Hematopoietic multipotent progenitor cell treated with erythropoietin and hydrocortisone succinate and interleukin-3 and kit ligand, for 15 days (in vitro differentiated cells): Measurements from ENCODE around the gene RESP18.

Source experiments
- DNase-seq: peaks from one replicate; pipeline ENCODE4 v3.0.0-alpha.2; 2015; ENCODE audit warnings: low spot score

The RESP18 gene

DNA sequence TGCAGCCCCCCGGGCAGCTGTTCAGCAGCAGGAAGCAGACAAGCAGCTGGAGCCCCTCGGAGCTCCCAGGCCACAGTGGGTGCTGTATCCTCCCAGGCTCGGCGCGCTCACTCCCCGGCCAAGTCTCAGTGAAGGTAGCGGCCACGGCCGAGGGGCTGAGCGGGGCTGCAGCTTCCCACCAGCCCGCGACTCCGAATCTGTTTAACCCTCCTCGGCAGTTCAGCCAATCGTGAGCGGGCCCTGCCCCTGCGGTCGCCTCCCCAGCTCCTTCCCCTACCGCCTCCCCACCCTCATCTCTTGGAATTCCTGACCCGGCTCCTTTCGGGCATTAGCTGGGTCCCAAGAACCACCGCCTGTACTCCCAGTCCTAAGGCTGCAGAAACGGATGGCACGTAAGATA is at the start of gene RESP18:
RESP18 (minus strand) TSS at position 203 of the 400 bp plus-strand sequence.
- no peak for DNase-seq

- DNase-seq: no peak
These were observed 48.9 kb upstream of the RESP18 start for GRCh38 chr2:219381448-219381847.

- DNase-seq: no peak
These were observed 48.4 kb upstream of the RESP18 start for GRCh38 chr2:219380926-219381325.

DNA sequence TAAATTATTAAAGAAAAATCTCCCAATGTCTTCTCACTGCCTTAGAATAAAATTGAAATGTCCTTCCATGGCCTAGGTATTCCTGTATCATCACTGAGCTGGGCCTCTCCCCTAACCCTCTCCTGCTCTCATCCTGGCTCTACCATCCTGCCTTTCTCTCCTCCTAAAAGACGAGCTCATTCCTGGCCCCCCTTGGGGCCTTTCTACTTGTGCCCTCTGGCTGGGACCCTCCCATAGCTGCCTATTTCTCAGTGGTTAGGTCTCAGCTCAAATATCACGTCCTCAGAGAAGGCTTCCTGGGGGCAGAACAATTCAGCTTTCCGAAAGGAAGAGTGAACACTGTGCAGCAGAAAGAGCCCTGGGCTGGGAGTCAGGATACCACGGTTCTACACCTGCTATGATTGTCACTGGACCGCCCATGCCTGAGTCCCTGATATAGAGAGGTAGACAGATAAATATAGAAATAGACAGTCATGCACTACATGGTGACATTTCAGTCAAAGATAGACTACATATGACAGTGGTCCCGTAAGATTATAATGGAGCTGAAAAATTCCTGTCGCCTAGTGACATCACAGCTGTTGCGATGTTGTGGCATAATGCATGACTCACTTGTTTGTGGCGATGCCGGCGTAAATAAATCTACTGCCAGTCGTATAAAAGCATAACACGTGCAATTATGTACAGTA is 45.8 kb upstream of the RESP18 start:
- no peak for DNase-seq

DNA sequence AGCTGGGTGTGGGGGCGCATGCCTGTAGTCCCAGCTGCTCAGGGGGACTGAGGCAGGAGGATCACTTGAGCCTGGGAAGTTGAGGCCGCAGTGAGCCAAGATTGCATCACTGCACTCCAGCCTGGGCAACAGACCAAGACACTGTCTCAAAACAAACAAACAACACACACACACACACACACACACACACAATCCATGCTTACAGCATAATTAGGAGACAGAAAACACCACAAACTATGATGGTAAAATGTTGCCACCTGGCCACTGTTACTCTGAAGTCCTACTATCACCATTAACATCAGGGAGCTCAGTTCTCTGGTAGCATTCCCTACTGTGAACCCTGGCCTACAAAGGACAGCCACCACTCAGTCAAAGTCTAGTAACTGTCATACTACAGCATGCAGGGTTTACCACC is 36.9 kb upstream of the RESP18 start:
- no peak for DNase-seq

DNA sequence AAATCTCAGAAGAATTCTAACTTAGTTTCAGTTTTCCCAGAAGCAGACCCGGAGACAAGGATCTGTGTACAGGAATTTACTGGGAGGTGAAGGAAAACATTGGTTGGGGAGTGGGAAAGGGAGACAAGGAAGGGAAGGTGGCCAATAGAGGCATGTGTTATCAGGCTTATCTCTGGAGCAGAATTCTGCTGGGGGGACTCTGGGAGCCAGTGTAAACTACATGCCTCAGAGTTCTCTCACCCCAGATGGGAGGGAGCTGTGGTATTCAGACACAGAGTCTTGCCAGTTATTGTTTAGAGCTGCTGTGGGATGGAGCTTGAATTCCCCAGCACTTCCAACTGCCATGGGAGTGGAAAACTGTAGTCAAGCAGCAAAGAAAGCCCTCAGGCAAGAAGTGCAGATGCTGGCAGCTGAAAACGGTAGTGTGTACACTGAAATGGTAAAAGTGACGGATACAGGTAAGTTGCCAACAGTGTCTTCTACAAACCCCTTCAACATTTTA is 36.2 kb upstream of the RESP18 start:
- DNase-seq: no peak

DNA sequence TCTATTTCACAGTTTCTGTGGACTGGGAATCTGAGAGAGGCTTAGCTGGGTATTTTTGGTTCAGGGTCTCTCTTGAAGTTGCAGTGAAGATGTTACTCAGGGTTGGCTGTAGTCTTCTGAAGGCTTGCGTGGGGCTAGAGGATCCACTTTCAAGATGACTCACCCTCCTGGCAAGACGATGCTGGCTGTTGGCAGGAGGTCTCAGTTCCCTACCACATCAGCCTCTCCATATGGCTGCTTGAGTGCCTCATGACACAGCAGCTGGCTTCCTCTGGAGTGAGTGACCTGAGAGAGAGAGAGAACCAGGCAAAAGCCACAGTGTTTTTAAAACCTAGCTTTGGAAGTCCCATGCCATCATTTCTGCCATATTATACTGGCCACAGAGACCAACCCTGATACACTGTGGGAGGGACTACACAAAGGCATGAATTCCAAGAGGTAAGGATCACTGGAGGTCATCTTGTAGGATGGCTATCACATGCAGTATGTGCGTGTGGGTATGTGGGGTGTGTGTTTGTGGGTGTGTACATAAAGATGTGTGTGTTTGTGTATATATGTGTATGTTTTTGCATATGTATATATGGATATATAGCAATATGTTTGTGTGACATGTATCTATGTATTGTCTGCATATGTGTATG is 30.1 kb upstream of the RESP18 start:
- no peak for DNase-seq

DNA sequence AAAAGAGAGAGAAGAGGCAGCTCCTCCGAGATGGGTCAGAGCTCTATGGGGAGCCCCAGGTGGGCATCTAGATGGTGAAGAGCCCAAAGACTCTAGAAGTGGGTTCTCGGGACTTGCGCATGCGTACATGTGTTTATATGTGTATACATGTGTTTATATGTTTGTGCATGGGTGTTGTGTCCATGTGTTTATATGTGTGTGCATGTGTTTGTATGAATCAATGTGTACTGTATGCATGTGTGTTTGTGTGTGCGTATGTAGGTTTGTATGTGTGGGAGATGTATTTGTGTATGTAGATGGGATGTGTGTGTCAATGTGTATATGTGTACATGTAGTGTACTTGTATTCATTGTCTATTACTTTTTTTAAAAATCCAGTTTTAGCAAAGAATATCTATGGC is 29.5 kb upstream of the RESP18 start:
- no peak for DNase-seq

DNA sequence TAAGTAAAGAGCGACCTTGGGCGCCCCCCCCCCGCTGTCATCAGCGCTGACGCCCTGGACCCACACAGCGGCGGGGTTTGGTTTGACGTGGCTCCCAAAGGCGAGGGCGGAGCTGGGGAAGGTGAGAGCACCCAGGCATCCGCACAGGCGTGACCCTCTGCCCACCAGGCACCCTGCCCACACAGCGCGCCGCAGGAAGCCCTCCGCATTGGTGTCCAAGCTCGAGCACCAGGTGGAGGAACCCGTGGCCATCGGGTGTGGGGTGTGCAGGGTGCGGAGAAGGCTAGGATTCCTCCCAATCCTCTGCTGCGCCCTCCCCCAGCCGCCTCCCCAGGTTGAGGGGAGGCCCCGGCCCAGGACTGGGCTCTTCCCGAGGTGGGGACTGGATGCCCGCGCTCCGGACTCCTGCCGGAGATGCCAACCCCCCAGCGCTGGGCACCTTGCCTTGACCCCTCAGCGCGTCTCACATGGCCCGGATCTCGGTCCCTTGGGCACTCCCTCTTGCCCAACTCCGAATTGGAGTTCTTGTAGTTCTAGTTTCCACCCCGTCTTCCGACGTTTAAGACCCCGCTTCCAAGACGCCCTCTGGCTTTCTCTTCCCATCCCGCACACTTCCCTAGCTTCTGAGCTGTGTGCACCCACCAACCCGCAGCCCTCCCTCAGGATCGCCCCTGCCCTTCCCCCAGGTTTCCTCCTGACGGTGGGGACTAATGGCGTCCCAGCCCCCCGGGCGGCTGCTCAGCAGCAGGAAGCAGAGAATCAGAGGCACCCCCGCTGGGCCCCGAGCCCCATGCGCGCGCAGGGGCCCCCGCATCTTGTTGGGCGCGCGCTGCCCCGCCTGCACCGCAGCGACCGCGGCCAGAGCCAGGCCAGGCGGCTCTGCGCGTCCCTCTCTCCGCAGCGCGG is 25.9 kb upstream of the RESP18 start:
- DNase-seq: no peak

GRCh38 chr2:219356834-219357233 is 24.3 kb upstream of the RESP18 start:
- no peak for DNase-seq

GRCh38 chr2:219354582-219354981 is 22.0 kb upstream of the RESP18 start:
- no peak for DNase-seq

- no peak for DNase-seq
These were observed 20.6 kb upstream of the RESP18 start for GRCh38 chr2:219353129-219353528.

DNA sequence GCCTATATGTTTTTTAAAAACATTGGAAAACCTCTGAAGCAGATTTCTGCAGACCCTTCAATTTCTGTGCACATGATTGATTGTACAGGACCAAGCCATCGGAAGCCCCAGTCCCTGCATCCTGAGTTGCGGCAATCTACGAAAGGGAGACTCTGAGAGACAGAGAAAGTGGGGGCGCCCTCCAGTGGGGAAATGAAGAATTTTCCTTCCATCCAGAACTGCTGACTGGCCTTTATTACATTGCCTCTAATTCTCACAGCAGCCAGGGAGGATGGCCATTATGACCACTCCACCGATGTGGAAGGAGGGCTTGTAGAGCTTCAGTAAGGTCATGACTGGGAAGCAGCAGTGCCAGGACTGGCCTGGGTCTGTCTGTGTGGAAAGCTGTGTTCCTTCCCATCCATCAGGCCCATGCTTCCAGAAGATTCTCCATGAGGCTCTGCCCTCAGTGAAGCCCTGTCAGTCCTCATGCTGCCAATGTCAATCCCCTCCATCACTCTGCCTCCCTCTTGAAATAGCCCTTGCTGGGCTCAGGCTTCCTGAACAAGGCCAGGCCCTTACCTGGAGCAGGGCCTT is 20.0 kb upstream of the RESP18 start:
- peak; percentile 67 for DNase-seq

DNA sequence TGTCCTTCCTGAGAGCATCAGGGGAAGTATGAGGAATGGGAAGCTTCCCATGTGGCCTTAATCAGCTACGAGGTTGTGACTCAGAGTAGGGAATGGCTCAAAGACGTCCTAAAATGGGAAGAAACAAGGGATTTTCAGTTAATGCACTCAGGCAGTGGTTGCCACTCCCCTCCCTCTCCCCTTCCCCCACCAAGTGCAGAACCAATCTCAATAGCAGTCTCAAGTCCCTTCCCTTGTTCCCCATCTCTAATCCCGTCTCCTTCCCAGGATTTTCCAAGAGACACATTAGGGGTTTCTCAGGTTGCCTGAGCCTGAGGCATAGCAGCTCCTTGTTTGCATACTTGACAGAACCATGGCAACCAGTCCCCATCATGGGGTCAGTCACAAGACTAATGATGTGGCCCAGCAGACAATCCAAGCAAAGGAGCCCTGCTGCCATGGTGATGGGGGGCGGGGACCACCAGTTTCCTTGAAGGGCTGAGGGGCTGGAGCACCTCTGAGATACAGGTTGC is 18.2 kb upstream of the RESP18 start:
- no peak for DNase-seq

GRCh38 chr2:219350215-219350614 is 17.7 kb upstream of the RESP18 start:
- DNase-seq: no peak

DNA sequence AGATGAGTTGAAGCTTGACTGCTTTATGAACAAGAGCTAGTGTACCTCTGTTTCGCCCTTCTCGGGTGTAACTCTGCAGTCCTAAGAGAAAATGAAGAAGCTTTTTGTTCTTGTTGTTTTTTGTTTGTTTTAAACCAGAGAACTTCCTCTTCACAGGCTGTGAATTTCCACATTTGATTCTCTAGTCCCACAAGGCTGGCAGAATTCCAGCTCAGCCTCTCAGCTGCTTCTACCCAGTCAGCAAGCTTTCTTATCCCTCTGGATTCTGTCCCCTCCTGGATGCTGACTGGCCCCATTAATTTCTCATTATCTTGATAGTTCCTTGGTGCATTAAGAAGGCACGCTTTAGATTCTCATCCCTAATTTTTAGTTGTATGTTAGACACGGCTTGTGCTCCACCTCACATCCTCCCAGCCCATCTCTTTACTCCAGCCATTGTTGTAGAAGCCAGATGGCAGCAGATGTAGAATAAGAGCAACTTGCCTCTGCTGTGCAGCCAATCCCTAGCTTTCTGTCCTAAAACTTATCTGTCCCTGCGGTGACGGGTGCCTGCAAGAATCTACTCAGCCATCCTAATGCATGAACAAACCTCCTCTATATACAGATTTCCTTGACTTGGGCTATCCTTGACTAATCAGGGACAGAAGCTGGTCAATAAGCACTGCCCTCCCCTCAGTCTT is 12.3 kb upstream of the RESP18 start:
- no peak for DNase-seq

DNA sequence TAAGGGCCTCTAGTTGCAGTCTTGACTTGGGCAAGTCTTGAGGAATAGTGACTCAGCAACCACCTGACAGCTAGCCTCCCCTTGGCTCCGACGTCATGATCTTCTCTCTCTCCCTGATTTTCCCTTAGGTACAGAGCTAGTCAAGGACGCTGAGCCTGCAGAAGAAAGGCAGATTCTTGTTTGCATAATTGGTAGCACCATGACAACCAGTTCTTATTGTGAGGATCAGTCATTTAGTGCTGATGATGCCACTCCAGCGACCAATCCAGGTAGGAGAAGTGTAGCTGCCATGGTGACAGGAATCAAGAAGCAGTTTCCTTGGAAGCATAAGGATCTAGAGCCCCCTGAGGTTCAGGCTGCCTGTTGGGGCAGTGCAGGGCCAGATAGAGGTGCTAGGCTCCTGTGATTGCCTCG is 2.8 kb upstream of the RESP18 start:
- DNase-seq: no peak

DNA sequence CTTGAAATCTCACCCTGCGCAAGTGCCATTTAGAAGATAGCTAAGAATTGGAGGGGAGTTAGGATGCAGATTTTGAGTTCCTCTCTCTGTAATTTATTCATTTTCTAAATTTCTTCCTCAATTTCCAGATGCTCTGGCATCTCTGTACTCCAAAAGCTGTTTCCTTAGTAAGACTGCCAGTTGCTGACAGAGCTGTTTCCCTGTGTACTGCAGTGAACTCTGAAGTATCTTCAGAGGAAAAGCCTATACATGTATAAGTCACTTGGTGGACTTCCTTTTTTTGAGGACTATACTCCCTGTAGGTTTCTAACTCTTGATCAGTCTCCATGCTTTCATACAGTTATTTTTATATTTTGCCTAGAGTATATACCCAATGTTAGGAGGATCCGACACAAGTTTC is 1.5 kb upstream of the RESP18 start:
- no peak for DNase-seq

DNA sequence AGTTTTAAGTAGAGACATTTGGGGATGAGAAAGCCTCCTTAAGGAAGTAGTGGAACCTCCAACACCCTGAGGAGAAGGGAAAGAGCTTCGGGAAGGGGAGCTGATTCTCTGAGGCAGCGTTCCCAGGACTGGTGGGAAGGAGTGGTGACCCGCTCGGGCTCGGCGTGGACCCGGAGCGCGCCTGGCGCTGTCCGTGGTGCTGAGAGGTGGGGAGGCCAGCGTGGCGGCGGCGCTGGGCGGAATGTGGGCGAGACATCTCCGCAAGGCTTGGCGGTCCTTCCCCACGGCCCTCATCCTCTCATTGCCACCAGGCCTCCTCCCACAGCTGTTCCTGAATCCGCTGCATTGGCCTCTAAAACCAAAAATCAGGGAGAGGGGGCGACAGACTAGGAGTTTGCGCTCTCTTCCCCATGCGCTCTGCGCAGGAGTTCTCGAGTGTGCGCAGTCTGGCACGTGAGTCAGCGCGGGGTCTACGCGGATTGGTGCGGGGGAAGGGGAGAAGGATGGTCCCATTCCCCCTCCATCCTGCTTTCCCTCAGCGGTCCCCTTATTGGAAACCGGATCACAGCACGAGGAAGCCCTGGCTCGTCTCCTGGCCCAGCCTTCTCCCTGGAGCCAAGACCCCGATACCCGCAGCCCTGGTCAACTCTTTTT is 857 bp downstream of the RESP18 start:
- DNase-seq: no peak

- DNase-seq: no peak
These were observed 4.8 kb downstream of the RESP18 start for GRCh38 chr2:219327719-219328118.
